ENCODE measurements around the gene NCOA3. TPM values are rescaled to one million over a fixed set of nuclear protein-coding genes. Genes with fewer than 3 reads are reported as not detected.

Gene NCOA3
- 37.2 to 51.5 TPM (median 45.6 TPM) in 5 replicates for total RNA-seq (2022; extraction: Qiagen RNA extraction)

GRCh38 chr20:47501482-47502270, at the start of gene NCOA3:
NCOA3 (plus strand) TSS chr20:47501887; CDS start chr20:47622248, 120,361 bp downstream.

Other genes starting within 250 kb of the NCOA3 start
- 14.6 to 16.5 TPM (median 15.4 TPM) in 5 replicates for gene ZMYND8, start 145.2 kb upstream of the NCOA3 start, total RNA-seq (2022; extraction: Qiagen RNA extraction)

Data from A549 treated with AZD2906 at 1 μM for 4 hours (cell line).